KG1 (cell line): ENCODE measurements around the gene INTS11.

Experiments used
- DNase-seq: peaks from one replicate; lab custom pipeline; 2025; lab: John Stamatoyannopoulos, UW

The INTS11 gene

GRCh38 chr1:1312450-1313314 is 11.8 kb downstream of the INTS11 start:
- no peak for DNase-seq

- no peak for DNase-seq
Observed at GRCh38 chr1:1311107-1312104, 13.1 kb downstream of the INTS11 start.

- no peak for DNase-seq
Observed at GRCh38 chr1:1310476-1311053, 13.9 kb downstream of the INTS11 start.

- no peak for DNase-seq
Observed at GRCh38 chr1:1310109-1310385, 14.4 kb downstream of the INTS11 start.

GRCh38 chr1:1309251-1310108 is 15.0 kb downstream of the INTS11 start:
- DNase-seq: no peak

- DNase-seq: no peak
Observed at GRCh38 chr1:1308756-1309250, 15.7 kb downstream of the INTS11 start.

- DNase-seq: peak; percentile 97
Observed at GRCh38 chr1:1307923-1308755, 16.3 kb downstream of the INTS11 start, which contains the start of the genes ACAP3 and PUSL1. Gene ACAP3 (minus strand): TSS chr1:1307930. CDS start chr1:1307815, 115 bp downstream. Gene PUSL1 (plus strand): TSS chr1:1308597. CDS start chr1:1308644, 47 bp downstream.

GRCh38 chr1:1307261-1307922 is 17.1 kb downstream of the INTS11 start:
- DNase-seq: no peak

- no peak for DNase-seq
Observed at GRCh38 chr1:1306661-1307260, 17.7 kb downstream of the INTS11 start.

- no peak for DNase-seq
Observed at GRCh38 chr1:1306070-1306660, 18.3 kb downstream of the INTS11 start.

- DNase-seq: no peak
Observed at GRCh38 chr1:1305300-1306069, 19.0 kb downstream of the INTS11 start.

GRCh38 chr1:1304331-1305299 is 19.8 kb downstream of the INTS11 start:
- DNase-seq: no peak

- DNase-seq: no peak
Observed at GRCh38 chr1:1303736-1304135, 20.7 kb downstream of the INTS11 start.

- DNase-seq: no peak
Observed at GRCh38 chr1:1302951-1303509, 21.4 kb downstream of the INTS11 start.

- DNase-seq: no peak
Observed at GRCh38 chr1:1302006-1302430, 22.4 kb downstream of the INTS11 start.

- DNase-seq: no peak
Observed at GRCh38 chr1:1300352-1300739, 24.1 kb downstream of the INTS11 start.
